ENCODE results near the gene PPM1E. TPM values are rescaled to one million over a fixed set of nuclear protein-coding genes. Genes with fewer than 3 reads are reported as not detected.

Gene PPM1E
- total and polyA plus RNA-seq, 2 of the 8 experiments (the other 6 are each of a cell fraction or from before 2014, with no cell fraction given) = 5.0 to 10.4 TPM

GRCh38 chr17:59027750-59028149, 272.1 kb downstream of the PPM1E start (continued):
- no peak for TF ChIP-seq KDM5A (IDR thresholded peaks at IDR 0.05; ENCODE audit: low read length)
- TF ChIP-seq SIX5 (IDR thresholded peaks at IDR 0.05; ENCODE audit: low read depth, low read length) = no peak
- no peak for TF ChIP-seq CEBPB (IDR thresholded peaks at IDR 0.05; ENCODE audit: low read depth, low read length)
- TF ChIP-seq USF2 (IDR thresholded peaks at IDR 0.05; ENCODE audit: low read length) = no peak

All from H1 (cell line).